Measurements from ENCODE around the gene SEMA4C. TPM values are rescaled to one million over a fixed set of nuclear protein-coding genes. Genes with fewer than 3 reads are reported as not detected.

SEMA4C gene
- total RNA-seq, 4 donors from 2014 or later = 58.7 to 66.6 (median 62.8) TPM

DNA sequence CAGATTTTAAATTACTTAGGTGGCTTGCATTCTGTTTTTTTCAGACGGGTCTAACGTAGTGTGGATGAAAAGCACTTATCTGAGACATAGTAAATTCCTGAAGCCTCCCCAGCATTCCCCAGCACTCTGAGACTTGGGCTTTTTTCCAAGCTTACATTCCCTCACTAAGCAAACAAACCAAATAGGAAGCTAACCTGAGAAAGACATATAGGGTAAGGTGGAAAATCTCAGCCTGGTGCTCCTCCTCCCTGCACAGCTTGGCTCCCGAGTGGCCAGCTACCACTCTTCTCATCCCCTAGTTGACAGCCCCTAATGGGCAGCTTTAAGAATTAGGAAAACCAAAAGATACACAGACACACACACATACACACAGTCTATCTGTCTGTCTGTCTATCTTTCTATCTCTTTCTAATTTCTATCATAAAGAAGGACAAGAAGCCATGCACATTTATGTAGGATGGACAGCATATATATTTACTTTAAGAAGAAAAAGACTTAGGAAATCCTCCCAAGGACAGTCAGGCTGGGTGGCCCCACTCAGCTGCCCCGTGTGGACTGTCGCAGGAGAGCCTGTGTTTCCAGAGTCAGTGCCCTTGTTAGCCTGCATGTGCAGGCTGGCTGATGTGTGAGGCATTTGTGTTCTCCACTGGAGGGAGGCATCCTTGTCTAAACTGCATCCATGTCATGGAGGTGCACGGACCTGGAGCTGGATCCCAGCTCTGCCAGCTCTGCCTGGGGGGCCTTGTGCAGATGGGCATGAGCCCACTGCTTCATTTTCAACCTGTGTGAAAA is 45.6 kb downstream of the SEMA4C start:
- Histone ChIP-seq H3K36me3 (peaks cover 0 to 73% of the 10 kb centered on the region in 2 donors), H3K27me3 (no peaks in the 10 kb centered on the region), H3K4me1 (peaks cover 0 to 59% (median 23%) of the 10 kb centered on the region in 3 donors), H3K27ac (peak overlapping the region in 3 of 4 donors; percentile 44 to 76 (median 64)), H3K9me3 (no peaks in the 10 kb centered on the region), H3K4me3 (no peak overlapping the region)
- WGBS, 2 donors (ENCODE audit: low coverage in 1 of 2) = 29 to 62% methylated on average over 4 to 5 of the region's 6 CpGs
- ATAC-seq = no peak
- TF ChIP-seq, protein P1, sequence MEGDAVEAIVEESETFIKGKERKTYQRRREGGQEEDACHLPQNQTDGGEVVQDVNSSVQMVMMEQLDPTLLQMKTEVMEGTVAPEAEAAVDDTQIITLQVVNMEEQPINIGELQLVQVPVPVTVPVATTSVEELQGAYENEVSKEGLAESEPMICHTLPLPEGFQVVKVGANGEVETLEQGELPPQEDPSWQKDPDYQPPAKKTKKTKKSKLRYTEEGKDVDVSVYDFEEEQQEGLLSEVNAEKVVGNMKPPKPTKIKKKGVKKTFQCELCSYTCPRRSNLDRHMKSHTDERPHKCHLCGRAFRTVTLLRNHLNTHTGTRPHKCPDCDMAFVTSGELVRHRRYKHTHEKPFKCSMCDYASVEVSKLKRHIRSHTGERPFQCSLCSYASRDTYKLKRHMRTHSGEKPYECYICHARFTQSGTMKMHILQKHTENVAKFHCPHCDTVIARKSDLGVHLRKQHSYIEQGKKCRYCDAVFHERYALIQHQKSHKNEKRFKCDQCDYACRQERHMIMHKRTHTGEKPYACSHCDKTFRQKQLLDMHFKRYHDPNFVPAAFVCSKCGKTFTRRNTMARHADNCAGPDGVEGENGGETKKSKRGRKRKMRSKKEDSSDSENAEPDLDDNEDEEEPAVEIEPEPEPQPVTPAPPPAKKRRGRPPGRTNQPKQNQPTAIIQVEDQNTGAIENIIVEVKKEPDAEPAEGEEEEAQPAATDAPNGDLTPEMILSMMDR (IDR thresholded peaks at IDR 0.05) = no peak
- no peak for TF ChIP-seq POLR2A (IDR thresholded peaks at IDR 0.05)
- no peak for TF ChIP-seq POLR2AphosphoS5 (IDR thresholded peaks at IDR 0.05)
- TF ChIP-seq EP300 (IDR thresholded peaks at IDR 0.05) = no peak

DNA sequence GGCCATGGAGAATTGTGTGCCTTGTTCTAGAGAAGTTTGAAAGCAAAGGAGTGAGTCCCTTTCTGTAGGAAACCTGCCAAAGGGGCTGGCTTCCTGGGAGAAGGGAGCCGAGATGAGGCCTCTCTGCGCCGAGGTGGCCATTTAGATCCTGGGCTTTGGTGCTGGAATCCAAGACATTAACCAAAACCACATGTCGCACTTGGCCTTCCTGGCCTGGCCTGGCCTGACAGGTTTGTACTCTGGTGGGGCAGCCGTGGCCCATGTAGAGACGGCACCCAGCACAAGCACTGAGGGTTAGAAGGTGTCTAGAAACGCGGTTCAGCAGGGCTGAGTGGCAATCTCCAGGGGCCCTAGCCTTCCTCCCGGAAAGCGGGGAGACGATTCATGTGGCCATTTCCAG is 46.7 kb downstream of the SEMA4C start:
- WGBS, 2 donors (ENCODE audit: low coverage in 1 of 2) = 39 to 92% methylated on average over 4 to 5 of the region's 11 CpGs
- Histone ChIP-seq H3K9me3 (no peaks in the 10 kb centered on the region), H3K4me3 (no peak overlapping the region), H3K4me1 (peaks cover 3 to 70% (median 34%) of the 10 kb centered on the region in 3 donors), H3K27ac (peak overlapping the region in 3 of 4 donors; percentile 44 to 76 (median 64)), H3K36me3 (peaks cover 0 to 65% of the 10 kb centered on the region in 2 donors), H3K27me3 (no peaks in the 10 kb centered on the region)
- no peak for ATAC-seq
- TF ChIP-seq POLR2AphosphoS5 (IDR thresholded peaks at IDR 0.05) (no peak), POLR2A (IDR thresholded peaks at IDR 0.05) (no peak), EP300 (IDR thresholded peaks at IDR 0.05) (no peak)
- TF ChIP-seq, protein P1 (IDR thresholded peaks at IDR 0.05) = no peak

DNA sequence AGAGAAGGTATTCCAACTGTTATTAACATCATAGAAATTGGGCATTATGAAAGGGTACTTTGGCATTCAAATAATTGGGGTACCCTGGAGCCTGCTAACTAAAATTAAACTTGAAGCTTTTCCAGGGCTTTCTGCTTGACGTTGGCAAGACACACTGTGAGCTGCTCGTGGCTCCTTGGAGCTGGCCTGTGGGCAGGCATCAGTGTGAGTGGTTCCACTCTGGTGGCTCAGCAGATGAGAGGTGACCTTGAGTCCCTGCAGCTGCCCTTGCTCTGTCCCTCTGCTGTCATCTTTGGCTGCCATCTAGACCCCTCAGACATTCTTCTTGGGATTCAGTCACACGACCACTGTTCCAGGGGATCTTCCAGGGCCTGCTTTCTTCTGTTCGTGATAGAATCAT is 47.1 kb downstream of the SEMA4C start:
- 45 to 62% methylated on average over 2 to 4 of the region's 4 CpGs for WGBS, 2 donors (ENCODE audit: low coverage in 1 of 2)
- peak overlapping the region in 3 of 4 donors; percentile 44 to 76 (median 64) for H3K27ac ChIP-seq
- no peaks in the 10 kb centered on the region for H3K27me3 ChIP-seq
- H3K4me1 ChIP-seq = peaks cover 4 to 74% (median 38%) of the 10 kb centered on the region in 3 donors
- H3K4me3 ChIP-seq = no peak overlapping the region
- peaks cover 0 to 60% of the 10 kb centered on the region in 2 donors for H3K36me3 ChIP-seq
- no peak for TF ChIP-seq POLR2AphosphoS5 (IDR thresholded peaks at IDR 0.05)
- TF ChIP-seq, protein P1 (IDR thresholded peaks at IDR 0.05) = no peak
- no peak for TF ChIP-seq EP300 (IDR thresholded peaks at IDR 0.05)
- TF ChIP-seq POLR2A (IDR thresholded peaks at IDR 0.05) = no peak
- ATAC-seq = no peak
- H3K9me3 ChIP-seq = no peaks in the 10 kb centered on the region

DNA sequence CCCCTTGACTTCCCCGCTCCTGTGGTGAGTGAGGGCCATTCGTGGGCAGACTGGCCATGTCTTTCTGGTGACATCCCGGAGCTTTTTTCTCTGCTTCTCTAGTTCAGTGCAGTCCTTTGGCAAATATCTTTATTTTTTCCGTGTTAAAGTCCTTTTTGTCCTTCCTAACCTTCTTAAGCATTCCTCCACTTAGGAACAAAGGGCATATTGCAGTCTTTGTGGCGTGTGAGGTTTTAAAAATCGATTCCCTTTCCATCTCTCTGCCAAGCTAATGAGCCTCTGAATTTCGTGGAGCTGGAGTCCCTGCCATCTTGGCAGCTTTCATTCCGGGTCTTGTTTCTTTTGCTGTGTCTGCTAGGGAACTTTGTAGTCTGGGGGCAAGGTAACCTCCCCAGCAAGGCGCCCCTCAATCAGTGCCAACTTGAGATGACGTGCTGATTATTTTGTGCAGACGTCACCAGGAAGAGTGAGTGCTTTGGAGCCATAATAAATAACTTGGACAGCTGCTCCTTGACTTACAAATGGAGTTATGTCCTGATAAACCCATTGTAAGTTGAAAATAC is 48.7 kb downstream of the SEMA4C start:
- H3K36me3 ChIP-seq = peaks cover 0 to 45% of the 10 kb centered on the region in 2 donors
- TF ChIP-seq POLR2A (IDR thresholded peaks at IDR 0.05) = no peak
- TF ChIP-seq, protein P1 (IDR thresholded peaks at IDR 0.05) = no peak
- peaks cover 4 to 83% (median 44%) of the 10 kb centered on the region in 3 donors for H3K4me1 ChIP-seq
- peak overlapping the region in 2 of 4 donors; percentile 6 to 64 for H3K27ac ChIP-seq
- H3K27me3 ChIP-seq = no peaks in the 10 kb centered on the region
- H3K4me3 ChIP-seq = no peak overlapping the region
- no peaks in the 10 kb centered on the region for H3K9me3 ChIP-seq
- 68% methylated on average over 8 to 11 of the region's 11 CpGs for WGBS, 2 donors (ENCODE audit: low coverage in 1 of 2)
- ATAC-seq = no peak

Data from gastroesophageal sphincter (tissue), 4 donors.